Measurements from ENCODE around the gene KRTAP5-7. TPM values are rescaled to one million over a fixed set of nuclear protein-coding genes. Genes with fewer than 3 reads are reported as not detected.

The KRTAP5-7 gene
- total and polyA plus RNA-seq, 2 donors from 2014 or later: 0.22 TPM; not detected in 1

GRCh38 chr11:71505781-71506180 lies 21.3 kb upstream of the KRTAP5-7 start:
- no peak for FAIRE-seq
- no peak for DNase-seq
- H3K27ac ChIP-seq (ENCODE audit: low read depth in 2 of 2, low read length in 2 of 2): no peak overlapping the region
- no peak overlapping the region for H3K9ac ChIP-seq (ENCODE audit: low read length in 3 of 3)
- H3K4me3 ChIP-seq (ENCODE audit: low read length in 3 of 3): no peak overlapping the region
- TF ChIP-seq, protein P1, sequence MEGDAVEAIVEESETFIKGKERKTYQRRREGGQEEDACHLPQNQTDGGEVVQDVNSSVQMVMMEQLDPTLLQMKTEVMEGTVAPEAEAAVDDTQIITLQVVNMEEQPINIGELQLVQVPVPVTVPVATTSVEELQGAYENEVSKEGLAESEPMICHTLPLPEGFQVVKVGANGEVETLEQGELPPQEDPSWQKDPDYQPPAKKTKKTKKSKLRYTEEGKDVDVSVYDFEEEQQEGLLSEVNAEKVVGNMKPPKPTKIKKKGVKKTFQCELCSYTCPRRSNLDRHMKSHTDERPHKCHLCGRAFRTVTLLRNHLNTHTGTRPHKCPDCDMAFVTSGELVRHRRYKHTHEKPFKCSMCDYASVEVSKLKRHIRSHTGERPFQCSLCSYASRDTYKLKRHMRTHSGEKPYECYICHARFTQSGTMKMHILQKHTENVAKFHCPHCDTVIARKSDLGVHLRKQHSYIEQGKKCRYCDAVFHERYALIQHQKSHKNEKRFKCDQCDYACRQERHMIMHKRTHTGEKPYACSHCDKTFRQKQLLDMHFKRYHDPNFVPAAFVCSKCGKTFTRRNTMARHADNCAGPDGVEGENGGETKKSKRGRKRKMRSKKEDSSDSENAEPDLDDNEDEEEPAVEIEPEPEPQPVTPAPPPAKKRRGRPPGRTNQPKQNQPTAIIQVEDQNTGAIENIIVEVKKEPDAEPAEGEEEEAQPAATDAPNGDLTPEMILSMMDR (IDR thresholded peaks at IDR 0.05; ENCODE audit: borderline replicate concordance, extremely low read depth, insufficient read depth): no peak
- H3K27me3 ChIP-seq (ENCODE audit: control insufficient read depth, insufficient read depth, low read length): no peaks in the 10 kb centered on the region
- H3K9me3 ChIP-seq (ENCODE audit: control insufficient read depth in 2 of 3, insufficient read depth in 1 of 3, low read length in 3 of 3): peaks cover 0 to 12% (median 0%) of the 10 kb centered on the region in 3 donors
- intact Hi-C loops (cut with DNase I): no loop called here
- H3K4me1 ChIP-seq (ENCODE audit: control insufficient read depth in 2 of 3, insufficient read depth in 2 of 3, low read depth in 1 of 3, low read length in 3 of 3): no peaks in the 10 kb centered on the region
- H3K36me3 ChIP-seq (ENCODE audit: control insufficient read depth in 2 of 3, insufficient read depth in 3 of 3, low read length in 3 of 3): peaks cover 0 to 6% (median 0%) of the 10 kb centered on the region in 3 donors

- H3K4me1 ChIP-seq (ENCODE audit: control insufficient read depth in 2 of 3, insufficient read depth in 2 of 3, low read depth in 1 of 3, low read length in 3 of 3): no peaks in the 10 kb centered on the region
- TF ChIP-seq, protein P1 (IDR thresholded peaks at IDR 0.05; ENCODE audit: borderline replicate concordance, extremely low read depth, insufficient read depth): no peak
- no peak for DNase-seq
- H3K9ac ChIP-seq (ENCODE audit: low read length in 3 of 3): no peak overlapping the region
- peaks cover 0 to 6% (median 0%) of the 10 kb centered on the region in 3 donors for H3K36me3 ChIP-seq (ENCODE audit: control insufficient read depth in 2 of 3, insufficient read depth in 3 of 3, low read length in 3 of 3)
- intact Hi-C loops (cut with DNase I): no loop called here
- FAIRE-seq: no peak
- no peak overlapping the region for H3K4me3 ChIP-seq (ENCODE audit: low read length in 3 of 3)
- peaks cover 0 to 12% (median 0%) of the 10 kb centered on the region in 3 donors for H3K9me3 ChIP-seq (ENCODE audit: control insufficient read depth in 2 of 3, insufficient read depth in 1 of 3, low read length in 3 of 3)
- H3K27me3 ChIP-seq (ENCODE audit: control insufficient read depth, insufficient read depth, low read length): no peaks in the 10 kb centered on the region
- H3K27ac ChIP-seq (ENCODE audit: low read depth in 2 of 2, low read length in 2 of 2): no peak overlapping the region
Measured at GRCh38 chr11:71507102-71507501, 20.0 kb upstream of the KRTAP5-7 start.

DNA sequence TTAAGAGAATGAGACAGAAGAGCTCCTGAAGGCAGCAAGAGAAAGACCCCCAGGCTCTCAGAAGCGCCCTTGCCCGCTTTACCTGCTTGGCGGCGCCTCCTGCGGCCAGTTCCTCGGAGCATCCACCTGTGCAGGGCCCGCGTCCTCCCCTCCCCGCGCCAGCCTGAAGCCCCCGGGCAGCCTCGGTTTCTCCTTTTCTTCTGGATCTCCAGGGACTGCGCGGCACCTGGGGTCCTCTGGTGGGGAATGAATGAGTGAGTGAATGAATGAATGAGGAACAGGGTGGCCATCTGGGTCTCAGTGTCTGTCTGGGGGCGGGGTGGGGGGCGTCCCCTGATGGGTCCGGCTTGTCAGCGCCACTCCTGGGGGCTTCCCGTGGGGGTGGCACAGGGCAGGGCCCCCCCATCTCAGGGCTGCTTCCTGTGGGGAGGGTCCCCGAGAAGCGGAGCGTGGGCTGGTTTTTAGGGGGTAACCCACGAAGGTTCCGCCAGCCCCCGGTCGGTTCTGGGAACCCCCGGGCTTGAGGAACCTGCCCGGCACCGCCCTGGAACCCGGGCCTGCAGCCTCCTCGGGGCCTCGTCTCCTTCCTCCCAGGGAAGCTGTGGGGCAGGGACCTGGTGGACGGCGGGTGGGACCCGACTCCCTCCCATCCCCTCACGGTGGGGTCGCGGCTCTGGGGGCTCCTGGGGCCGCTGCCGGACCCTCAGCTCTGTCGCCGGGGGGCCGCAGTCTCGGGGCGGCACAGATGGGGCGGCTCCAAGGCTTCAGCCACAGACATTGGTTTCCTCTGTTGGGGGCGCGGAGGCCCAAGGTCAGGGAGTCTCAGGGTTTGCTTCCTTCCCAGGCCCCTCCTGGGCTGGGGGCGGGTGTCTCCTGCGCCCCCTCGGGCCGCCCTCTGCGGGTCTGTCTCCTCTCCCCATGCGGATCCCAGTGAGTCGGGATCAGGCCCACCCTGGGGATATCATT lies 8.3 kb upstream of the KRTAP5-7 start:
- Histone ChIP-seq H3K27me3 (ENCODE audit: control insufficient read depth, insufficient read depth, low read length) (no peaks in the 10 kb centered on the region), H3K4me1 (ENCODE audit: control insufficient read depth in 2 of 3, insufficient read depth in 2 of 3, low read depth in 1 of 3, low read length in 3 of 3) (no peaks in the 10 kb centered on the region), H3K36me3 (ENCODE audit: control insufficient read depth in 2 of 3, insufficient read depth in 3 of 3, low read length in 3 of 3) (no peaks in the 10 kb centered on the region), H3K4me3 (ENCODE audit: low read length in 3 of 3) (no peak overlapping the region), H3K9me3 (ENCODE audit: control insufficient read depth in 2 of 3, insufficient read depth in 1 of 3, low read length in 3 of 3) (no peaks in the 10 kb centered on the region), H3K9ac (ENCODE audit: low read length in 3 of 3) (no peak overlapping the region), H3K27ac (ENCODE audit: low read depth in 2 of 2, low read length in 2 of 2) (no peak overlapping the region)
- TF ChIP-seq, protein P1 (IDR thresholded peaks at IDR 0.05; ENCODE audit: borderline replicate concordance, extremely low read depth, insufficient read depth): no peak
- intact Hi-C loops (cut with DNase I): no loop called here
- DNase-seq (no peak), FAIRE-seq (no peak)
